ENCODE measurements around the gene ASPSCR1. TPM values are rescaled to one million over a fixed set of nuclear protein-coding genes. Genes with fewer than 3 reads are reported as not detected.
A peak's percentile ranks its signal among the peaks of the same experiment; 100 is the strongest.

The ASPSCR1 gene
- total and polyA plus RNA-seq, 9 of the 15 experiments (the other 6 are each of a cell fraction or from before 2014, with no cell fraction given): 0.90 to 36.9 (median 11.6) TPM

- peak; percentile 88; the same call in 1 of the 2 replicates for TF ChIP-seq ETS1 (conservative IDR thresholded peaks at IDR 0.05; ENCODE audit: control insufficient read depth, low read depth, low read length)
- no peak for TF ChIP-seq ZNF277 (CRISPR knock-in tag; IDR thresholded peaks at IDR 0.05; ENCODE audit: borderline replicate concordance)
- TF ChIP-seq ILF3 (IDR thresholded peaks at IDR 0.05; ENCODE audit: borderline replicate concordance): no peak
- no peak for TF ChIP-seq RNF219 (CRISPR knock-in tag; IDR thresholded peaks at IDR 0.05)
- TF ChIP-seq MGA (IDR thresholded peaks at IDR 0.05): no peak
- TF ChIP-seq TCFL5 (CRISPR knock-in tag; conservative IDR thresholded peaks at IDR 0.05): no peak
- peak; percentile 94 for TF ChIP-seq FIP1L1 (IDR thresholded peaks at IDR 0.05; ENCODE audit: low read depth, low read length, poor library complexity, severe bottlenecking)
- TF ChIP-seq TEAD1 (CRISPR knock-in tag; IDR thresholded peaks at IDR 0.05): no peak; a peak in 1 of 4 replicates
Observed at GRCh38 chr17:82065638-82066303, 88.3 kb downstream of the ASPSCR1 start, which contains the start of gene DUS1L (continued).

Data from K562 (cell line).